Activated B cell treated with CpG ODN at 0.5 μM for 24 hours (primary cell): Measurements from ENCODE around the gene CDH12. TPM values are rescaled to one million over a fixed set of nuclear protein-coding genes. Genes with fewer than 3 reads are reported as not detected.

Experiments used
- ATAC-seq: fragments of 200-7000 bp; cut with Tn5 transposase; one replicate; pipeline ENCODE4 v1.10.0; 2021; ENCODE audit warnings: low read depth, mild to moderate bottlenecking, moderate library complexity
- CTCF ChIA-PET: fragments of 350-600 bp; sonication (Branson Sonifier 250); formaldehyde crosslinking; loops from one replicate; lab custom pipeline; 2021; ENCODE audit warnings: antibody characterized with exemption; lab: Charles Lee
- POLR2A ChIA-PET: fragments of 350-600 bp; sonication (Branson Sonifier 250); formaldehyde crosslinking; loops from one replicate; lab custom pipeline; 2021; ENCODE audit warnings: antibody characterized with exemption; lab: Charles Lee
- DNase-seq: peaks from one replicate; pipeline ENCODE4 v3.0.0; 2022
- H3K27ac Mint-ChIP-seq: one replicate; pipeline ENCODE4 v1.8.0; 2020; ENCODE audit warnings: mixed read lengths
- H3K27me3 Mint-ChIP-seq: one replicate; pipeline ENCODE4 v1.8.0; 2021; ENCODE audit warnings: mixed read lengths
- H3K36me3 Mint-ChIP-seq: one replicate; pipeline ENCODE4 v1.8.0; 2021; ENCODE audit warnings: low read depth, mixed read lengths
- H3K4me1 Mint-ChIP-seq: one replicate; pipeline ENCODE4 v1.8.0; 2021; ENCODE audit warnings: mixed read lengths
- H3K4me3 Mint-ChIP-seq: one replicate; pipeline ENCODE4 v1.8.0; 2020; ENCODE audit warnings: mild to moderate bottlenecking, mixed read lengths
- H3K9me3 Mint-ChIP-seq: one replicate; pipeline ENCODE4 v1.8.0; 2020; ENCODE audit warnings: mixed read lengths
- CTCF ChIP-seq: fragments of 200-600 bp; IDR thresholded peaks from one replicate; pipeline ENCODE4 v1.8.0; 2022; ENCODE audit warnings: antibody characterized with exemption, mild to moderate bottlenecking
- intact Hi-C: fragments of 100-400 bp; cut with micrococcal nuclease; formaldehyde crosslinking; loops from one replicate; pipeline ENCODE4 v1.15.1; 2024
- total RNA-seq: library from RNA; stranded (reverse); gene quantifications from 2 replicates; pipeline ENCODE4 v1.2.3, GENCODE V29; 2022

The CDH12 gene
- total RNA-seq, 1 donor from 2014 or later = not detected

GRCh38 chr5:22111320-22111719 is 741.8 kb downstream of the CDH12 start:
- DNase-seq (no peak), ATAC-seq (no peak)
- intact Hi-C loops = no loop called here
- no peak for TF ChIP-seq CTCF
- H3K9me3 Mint-ChIP-seq = no peaks in the 10 kb centered on the region
- H3K27me3 Mint-ChIP-seq = no peaks in the 10 kb centered on the region
- ChIA-PET CTCF (no interaction called here), POLR2A (no interaction called here)
- no peak overlapping the region for H3K4me3 Mint-ChIP-seq
- H3K27ac Mint-ChIP-seq = no peak overlapping the region
- H3K36me3 Mint-ChIP-seq = no peaks in the 10 kb centered on the region
- H3K4me1 Mint-ChIP-seq = no peaks in the 10 kb centered on the region

- Mint-ChIP-seq H3K36me3 (no peaks in the 10 kb centered on the region), H3K27me3 (no peaks in the 10 kb centered on the region), H3K4me1 (no peaks in the 10 kb centered on the region), H3K4me3 (no peak overlapping the region), H3K9me3 (no peaks in the 10 kb centered on the region), H3K27ac (no peak overlapping the region)
- ChIA-PET CTCF (no interaction called here), POLR2A (no interaction called here)
- DNase-seq = no peak
- TF ChIP-seq CTCF = no peak
- no peak for ATAC-seq
- intact Hi-C loops = no loop called here
Observed at GRCh38 chr5:22109315-22109714, 743.8 kb downstream of the CDH12 start.

GRCh38 chr5:22108545-22108944 is 744.6 kb downstream of the CDH12 start:
- POLR2A ChIA-PET = no interaction called here
- DNase-seq (no peak), ATAC-seq (no peak)
- H3K9me3 Mint-ChIP-seq = no peaks in the 10 kb centered on the region
- H3K27ac Mint-ChIP-seq = no peak overlapping the region
- no peak overlapping the region for H3K4me3 Mint-ChIP-seq
- no peaks in the 10 kb centered on the region for H3K27me3 Mint-ChIP-seq
- CTCF ChIA-PET = no interaction called here
- intact Hi-C loops = no loop called here
- TF ChIP-seq CTCF = no peak
- H3K36me3 Mint-ChIP-seq = no peaks in the 10 kb centered on the region
- H3K4me1 Mint-ChIP-seq = no peaks in the 10 kb centered on the region

- no peaks in the 10 kb centered on the region for H3K4me1 Mint-ChIP-seq
- no peaks in the 10 kb centered on the region for H3K27me3 Mint-ChIP-seq
- H3K36me3 Mint-ChIP-seq = no peaks in the 10 kb centered on the region
- no peak overlapping the region for H3K27ac Mint-ChIP-seq
- DNase-seq (no peak), ATAC-seq (no peak)
- intact Hi-C loops = no loop called here
- peaks cover 2% of the 10 kb centered on the region for H3K9me3 Mint-ChIP-seq
- no peak overlapping the region for H3K4me3 Mint-ChIP-seq
- TF ChIP-seq CTCF = no peak
- CTCF ChIA-PET = no interaction called here
- POLR2A ChIA-PET = no interaction called here
Observed at GRCh38 chr5:22102823-22103359, 750.3 kb downstream of the CDH12 start.

GRCh38 chr5:22088517-22088916 is 764.6 kb downstream of the CDH12 start:
- ChIA-PET CTCF (no interaction called here), POLR2A (no interaction called here)
- intact Hi-C loops = no loop called here
- H3K27me3 Mint-ChIP-seq = no peaks in the 10 kb centered on the region
- no peaks in the 10 kb centered on the region for H3K9me3 Mint-ChIP-seq
- no peak for DNase-seq
- H3K4me3 Mint-ChIP-seq = no peak overlapping the region
- no peak for ATAC-seq
- no peaks in the 10 kb centered on the region for H3K36me3 Mint-ChIP-seq
- no peaks in the 10 kb centered on the region for H3K4me1 Mint-ChIP-seq
- no peak overlapping the region for H3K27ac Mint-ChIP-seq
- TF ChIP-seq CTCF = no peak
